Lower leg skin (tissue), 3 donors: ENCODE measurements around the gene TENM4.

Source experiments
- POLR2A ChIP-seq, 2 donors: fragments of 450-650 bp; IDR thresholded peaks; one replicate each; pipeline ENCODE4 v1.6.1; 2016 to 2017; ENCODE audit warnings: antibody characterized with exemption in 2 of 2, mild to moderate bottlenecking in 1 of 2, moderate library complexity in 1 of 2
- TF ChIP-seq, protein P1 (sequence below), 3 donors: fragments of 450-650 bp; IDR thresholded peaks; one replicate each; pipeline ENCODE4 v1.5.1; 2016; ENCODE audit warnings: antibody characterized with exemption in 3 of 3, mild to moderate bottlenecking in 3 of 3, moderate library complexity in 2 of 3

DNA sequence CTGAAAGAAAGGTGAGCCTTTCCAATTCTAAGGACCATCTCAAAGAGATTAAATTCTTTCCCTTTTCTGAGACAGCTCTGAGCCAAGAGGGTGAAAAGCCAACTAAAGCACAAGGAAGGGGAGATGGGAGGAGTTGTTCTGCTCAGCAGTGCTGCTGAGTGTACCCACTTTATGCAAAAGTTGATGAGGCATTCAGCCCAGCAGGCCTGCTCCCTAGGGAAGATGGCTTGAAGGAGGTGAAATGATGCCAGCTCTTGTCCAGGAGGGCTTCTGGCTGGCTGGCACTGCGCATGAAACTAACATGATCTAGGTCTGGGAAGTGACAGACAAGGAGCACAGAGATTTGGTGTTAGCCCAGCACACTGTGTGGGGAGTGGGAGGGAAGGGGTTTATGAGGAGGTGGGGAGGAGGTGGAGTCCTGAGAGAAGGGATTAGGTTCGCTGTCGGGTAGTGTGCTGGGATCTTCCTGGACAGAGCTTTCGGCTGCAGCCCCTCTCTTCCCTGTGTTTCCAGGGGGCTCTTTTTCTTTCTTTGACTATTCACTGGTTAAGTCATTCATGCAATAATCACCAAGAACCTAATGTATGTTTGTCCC, 640.6 kb downstream of the TENM4 start:
- TF ChIP-seq, protein P1, sequence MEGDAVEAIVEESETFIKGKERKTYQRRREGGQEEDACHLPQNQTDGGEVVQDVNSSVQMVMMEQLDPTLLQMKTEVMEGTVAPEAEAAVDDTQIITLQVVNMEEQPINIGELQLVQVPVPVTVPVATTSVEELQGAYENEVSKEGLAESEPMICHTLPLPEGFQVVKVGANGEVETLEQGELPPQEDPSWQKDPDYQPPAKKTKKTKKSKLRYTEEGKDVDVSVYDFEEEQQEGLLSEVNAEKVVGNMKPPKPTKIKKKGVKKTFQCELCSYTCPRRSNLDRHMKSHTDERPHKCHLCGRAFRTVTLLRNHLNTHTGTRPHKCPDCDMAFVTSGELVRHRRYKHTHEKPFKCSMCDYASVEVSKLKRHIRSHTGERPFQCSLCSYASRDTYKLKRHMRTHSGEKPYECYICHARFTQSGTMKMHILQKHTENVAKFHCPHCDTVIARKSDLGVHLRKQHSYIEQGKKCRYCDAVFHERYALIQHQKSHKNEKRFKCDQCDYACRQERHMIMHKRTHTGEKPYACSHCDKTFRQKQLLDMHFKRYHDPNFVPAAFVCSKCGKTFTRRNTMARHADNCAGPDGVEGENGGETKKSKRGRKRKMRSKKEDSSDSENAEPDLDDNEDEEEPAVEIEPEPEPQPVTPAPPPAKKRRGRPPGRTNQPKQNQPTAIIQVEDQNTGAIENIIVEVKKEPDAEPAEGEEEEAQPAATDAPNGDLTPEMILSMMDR (IDR thresholded peaks at IDR 0.05) = no peak
- no peak for TF ChIP-seq POLR2A (IDR thresholded peaks at IDR 0.05)
